Esophagus muscularis mucosa (tissue), 4 donors: Measurements from ENCODE around the gene ADK. TPM values are rescaled to one million over a fixed set of nuclear protein-coding genes. Genes with fewer than 3 reads are reported as not detected.

Experiments
- DNase-seq: peaks from one replicate; pipeline ENCODE4 v3.0.0-alpha.2; 2017; ENCODE audit errors: extremely low spot score
- H3K27ac ChIP-seq, 4 donors: fragments of 200-600 bp; sonication (generic); replicated peaks in 1 of 4; 1 replicate in 3 of 4; 2 replicates in 1 of 4; pipeline ENCODE4 v1.5.1; 2016 to 2019; ENCODE audit warnings: mild to moderate bottlenecking in 1 of 4
- H3K27me3 ChIP-seq, 4 donors: fragments of 200-600 bp; sonication (generic); one replicate each; pipeline versions ENCODE4 v1.5.1 to v1.6.0; 2016 to 2019
- H3K36me3 ChIP-seq, 4 donors: fragments of 200-600 bp; sonication (generic); one replicate each; pipeline ENCODE4 v1.5.1; 2016 to 2019
- H3K4me1 ChIP-seq, 4 donors: fragments of 200-600 bp; sonication (generic); one replicate each; pipeline ENCODE4 v1.5.1; 2016 to 2019
- H3K4me3 ChIP-seq, 4 donors: fragments of 200-600 bp; sonication (generic); 1 replicate in 2 of 4; 2 replicates in 2 of 4; pipeline ENCODE4 v1.5.1; 2016 to 2019; ENCODE audit warnings: mild to moderate bottlenecking in 4 of 4, moderate library complexity in 1 of 4
- H3K9me3 ChIP-seq, 4 donors: fragments of 200-600 bp; sonication (generic); 1 replicate in 3 of 4; 2 replicates in 1 of 4; pipeline ENCODE4 v1.5.1; 2016 to 2019
- CTCF ChIP-seq, 3 experiments: fragments of 200-600 bp in 2 of 3; fragments of 450-650 bp in 1 of 3; sonication (generic) in 2 of 3; IDR thresholded peaks; one replicate each; pipeline ENCODE4 v1.5.1; 2017 to 2019; ENCODE audit warnings: antibody characterized with exemption in 3 of 3, mild to moderate bottlenecking in 2 of 3, moderate library complexity in 1 of 3
- EP300 ChIP-seq: sonication (generic); formaldehyde crosslinking; IDR thresholded peaks from one replicate; pipeline ENCODE4 v1.6.1; 2017; ENCODE audit warnings: antibody characterized with exemption
- POLR2A ChIP-seq: fragments of 450-650 bp; IDR thresholded peaks from one replicate; pipeline ENCODE4 v1.6.1; 2017; ENCODE audit warnings: antibody characterized with exemption, moderate library complexity, mild to moderate bottlenecking, low read depth
- POLR2AphosphoS5 ChIP-seq, 2 donors: sonication (generic); formaldehyde crosslinking; IDR thresholded peaks; one replicate each; pipeline ENCODE4 v1.6.1; 2017; ENCODE audit warnings: antibody characterized with exemption in 2 of 2
- WGBS: methylation state at CpG from one replicate; pipeline ENCODE4 v1.1.5; 2018; 5-methylcytosine and 5-hydroxymethylcytosine counted together
- intact Hi-C: fragments of 100-400 bp; cut with DNase I; formaldehyde crosslinking; loops from one replicate; pipeline ENCODE4 v1.15.1; 2023
- total RNA-seq, 4 donors: library from RNA; depleted of rRNA; stranded (reverse); fragments of >200 nt; gene quantifications; one replicate each; pipeline versions ENCODE4 v1.1.0 to v1.2.1, GENCODE V29; 2016

ADK gene
- total RNA-seq, 4 donors from 2014 or later: 20.2 to 23.3 (median 21.2) TPM

GRCh38 chr10:74743401-74743800 lies 592.4 kb downstream of the ADK start:
- WGBS: 100% methylated on average over 2 of the region's 4 CpGs

DNA sequence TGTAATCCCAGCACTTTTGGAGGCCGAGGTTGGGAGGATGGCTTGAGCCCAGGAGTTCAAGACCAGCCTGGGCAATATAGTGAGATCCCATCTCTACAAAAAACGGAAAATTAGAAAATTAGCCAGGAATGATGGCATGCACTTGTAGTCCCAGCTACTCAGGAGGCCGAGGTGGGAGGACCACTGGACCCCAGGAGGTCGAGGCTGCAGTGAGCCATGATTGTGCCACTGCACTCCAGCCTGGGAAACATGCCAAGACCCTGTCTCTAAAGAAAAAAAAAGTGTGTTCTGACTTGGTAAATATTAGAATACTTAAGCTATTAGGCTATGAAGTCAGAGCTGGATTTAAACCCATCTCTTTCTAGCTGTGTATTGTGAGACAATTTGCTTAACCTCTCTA lies 594.4 kb downstream of the ADK start:
- WGBS: 82% methylated on average over 4 of the region's 4 CpGs
- no peaks in the 10 kb centered on the region for H3K4me1 ChIP-seq
- H3K27me3 ChIP-seq: no peaks in the 10 kb centered on the region
- no peak for TF ChIP-seq EP300
- TF ChIP-seq POLR2A: no peak
- no peak for TF ChIP-seq CTCF (IDR thresholded peaks at IDR 0.05)
- TF ChIP-seq POLR2AphosphoS5 (IDR thresholded peaks at IDR 0.05): no peak
- no peaks in the 10 kb centered on the region for H3K36me3 ChIP-seq
- intact Hi-C loops: no loop called here
- H3K9me3 ChIP-seq: no peaks in the 10 kb centered on the region
- no peak overlapping the region for H3K4me3 ChIP-seq
- no peak overlapping the region for H3K27ac ChIP-seq
- no peak for DNase-seq

More at GRCh38 chr10:74743401-74743800, 592.4 kb downstream of the ADK start:
- Histone ChIP-seq H3K9me3 (no peaks in the 10 kb centered on the region), H3K27me3 (no peaks in the 10 kb centered on the region), H3K4me1 (peaks cover 0 to 5% (median 0%) of the 10 kb centered on the region in 4 donors), H3K27ac (no peak overlapping the region), H3K36me3 (no peaks in the 10 kb centered on the region), H3K4me3 (no peak overlapping the region)
- TF ChIP-seq POLR2A (no peak), CTCF (IDR thresholded peaks at IDR 0.05) (no peak), POLR2AphosphoS5 (IDR thresholded peaks at IDR 0.05) (no peak), EP300 (no peak)
- DNase-seq: no peak
- intact Hi-C loops: no loop called here

DNA sequence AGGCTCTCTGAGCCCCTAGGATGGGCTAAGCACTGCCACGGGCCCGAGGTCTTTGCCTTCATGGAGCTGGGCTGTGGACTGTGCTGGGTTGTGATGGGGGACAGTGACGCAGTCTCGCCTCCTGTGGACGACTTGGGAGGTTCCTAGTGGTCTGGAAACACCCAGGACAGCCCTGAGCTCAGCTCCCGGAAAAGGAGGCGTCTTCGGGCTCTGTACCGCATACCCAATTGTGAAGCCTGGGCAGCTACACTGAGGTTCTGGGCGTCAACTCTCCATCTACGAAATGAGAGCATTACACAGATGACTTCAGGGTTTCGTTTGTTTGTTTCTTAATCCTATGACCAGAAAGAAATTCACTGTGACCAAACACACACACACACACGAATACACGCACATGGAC lies 595.8 kb downstream of the ADK start:
- 92% methylated on average over 14 of the region's 14 CpGs for WGBS
- intact Hi-C loops: no loop called here

GRCh38 chr10:74748468-74749031 lies 597.5 kb downstream of the ADK start:
- Histone ChIP-seq H3K27ac (no peak overlapping the region), H3K4me1 (no peaks in the 10 kb centered on the region), H3K36me3 (no peaks in the 10 kb centered on the region), H3K4me3 (no peak overlapping the region), H3K9me3 (no peaks in the 10 kb centered on the region), H3K27me3 (no peaks in the 10 kb centered on the region)
- WGBS: 59% methylated on average over 9 of the region's 9 CpGs
- TF ChIP-seq POLR2AphosphoS5 (IDR thresholded peaks at IDR 0.05) (no peak), POLR2A (no peak), CTCF (IDR thresholded peaks at IDR 0.05) (no peak), EP300 (no peak)
- intact Hi-C loops: no loop called here
- DNase-seq: no peak

More for the DNA sequence above, 595.8 kb downstream of the ADK start:
- no peak overlapping the region for H3K4me3 ChIP-seq
- H3K36me3 ChIP-seq: no peaks in the 10 kb centered on the region
- no peak for DNase-seq
- no peak overlapping the region for H3K27ac ChIP-seq
- H3K27me3 ChIP-seq: no peaks in the 10 kb centered on the region
- TF ChIP-seq POLR2AphosphoS5 (IDR thresholded peaks at IDR 0.05) (no peak), POLR2A (no peak), CTCF (IDR thresholded peaks at IDR 0.05) (no peak), EP300 (no peak)
- H3K4me1 ChIP-seq: no peaks in the 10 kb centered on the region
- H3K9me3 ChIP-seq: no peaks in the 10 kb centered on the region

- intact Hi-C loops: no loop called here
- H3K9me3 ChIP-seq: no peaks in the 10 kb centered on the region
- no peak overlapping the region for H3K4me3 ChIP-seq
- H3K27ac ChIP-seq: no peak overlapping the region
- H3K27me3 ChIP-seq: no peaks in the 10 kb centered on the region
- no peak for DNase-seq
- TF ChIP-seq POLR2A: no peak
- no peak for TF ChIP-seq EP300
- TF ChIP-seq POLR2AphosphoS5 (IDR thresholded peaks at IDR 0.05): no peak
- TF ChIP-seq CTCF (IDR thresholded peaks at IDR 0.05): no peak
- 87% methylated on average over 5 of the region's 6 CpGs for WGBS
- no peaks in the 10 kb centered on the region for H3K36me3 ChIP-seq
- no peaks in the 10 kb centered on the region for H3K4me1 ChIP-seq
Observed at GRCh38 chr10:74750848-74751274, 599.8 kb downstream of the ADK start.
